Naive thymus-derived CD4-positive, alpha-beta T cell (primary cell): Measurements from ENCODE around the gene WNT3A. TPM values are rescaled to one million over a fixed set of nuclear protein-coding genes. Genes with fewer than 3 reads are reported as not detected.

Experiments
- ATAC-seq: fragments of 150-1000 bp; cut with Tn5 transposase; 2 replicates; pipeline ENCODE4 v1.10.0; 2021; ENCODE audit warnings: mild to moderate bottlenecking, moderate library complexity
- CTCF ChIA-PET: fragments of 350-600 bp; sonication (Branson Sonifier 250); formaldehyde crosslinking; loops from one replicate; lab custom pipeline; 2021; ENCODE audit warnings: antibody characterized with exemption; lab: Charles Lee
- POLR2A ChIA-PET: fragments of 350-600 bp; sonication (Branson Sonifier 250); formaldehyde crosslinking; loops from one replicate; lab custom pipeline; 2021; ENCODE audit warnings: antibody characterized with exemption, inconsistent platforms; lab: Charles Lee
- DNase-seq, 9 donors: peaks; one replicate each; pipeline versions ENCODE4 v3.0.0 to v3.0.0-alpha.2; 2020 to 2022; ENCODE audit warnings: mixed read lengths in 1 of 9
- H3K27ac ChIP-seq: one replicate; pipeline ENCODE4 v1.7.0; 2013; ENCODE audit warnings: mild to moderate bottlenecking, low read depth, low read length, moderate library complexity
- H3K27me3 ChIP-seq, 2 donors: one replicate each; pipeline ENCODE4 v1.7.0; 2013; ENCODE audit warnings: low read length in 2 of 2, mild to moderate bottlenecking in 2 of 2, moderate library complexity in 2 of 2; ENCODE audit not compliant: control insufficient read depth in 2 of 2, insufficient read depth in 2 of 2
- H3K36me3 ChIP-seq, 3 experiments: 1 replicate in 2 of 3; 2 replicates in 1 of 3; pipeline ENCODE4 v1.7.0; 2013; ENCODE audit warnings: low read length in 3 of 3, mild to moderate bottlenecking in 3 of 3, moderate library complexity in 1 of 3; ENCODE audit not compliant: insufficient read depth in 3 of 3, control insufficient read depth in 2 of 3
- H3K4me1 ChIP-seq, 2 donors: one replicate each; pipeline ENCODE4 v1.7.0; 2013; ENCODE audit warnings: low read length in 2 of 2, mild to moderate bottlenecking in 2 of 2, moderate library complexity in 1 of 2; ENCODE audit not compliant: control insufficient read depth in 2 of 2, insufficient read depth in 2 of 2
- H3K4me3 ChIP-seq: 2 replicates; pipeline ENCODE4 v1.7.0; 2013; ENCODE audit warnings: mild to moderate bottlenecking, low read length
- H3K9me3 ChIP-seq, 3 experiments: 1 replicate in 2 of 3; 2 replicates in 1 of 3; pipeline ENCODE4 v1.7.0; 2013; ENCODE audit warnings: low read length in 3 of 3; ENCODE audit not compliant: control insufficient read depth in 2 of 3
- H3K27ac Mint-ChIP-seq, 9 donors: one replicate each; pipeline ENCODE4 v1.8.0; 2020 to 2022; ENCODE audit warnings: mixed read lengths in 9 of 9, mild to moderate bottlenecking in 8 of 9, moderate library complexity in 5 of 9, inconsistent platforms in 2 of 9
- H3K27me3 Mint-ChIP-seq, 5 donors: one replicate each; pipeline ENCODE4 v1.8.0; 2021 to 2022; ENCODE audit warnings: mixed read lengths in 5 of 5, mild to moderate bottlenecking in 1 of 5
- H3K36me3 Mint-ChIP-seq, 5 donors: one replicate each; pipeline ENCODE4 v1.8.0; 2020 to 2022; ENCODE audit warnings: mixed read lengths in 5 of 5, mild to moderate bottlenecking in 3 of 5, inconsistent platforms in 1 of 5
- H3K4me1 Mint-ChIP-seq, 7 donors: one replicate each; pipeline ENCODE4 v1.8.0; 2020 to 2022; ENCODE audit warnings: mixed read lengths in 7 of 7, mild to moderate bottlenecking in 3 of 7, inconsistent platforms in 1 of 7
- H3K4me3 Mint-ChIP-seq, 10 donors: one replicate each; pipeline ENCODE4 v1.8.0; 2020 to 2022; ENCODE audit warnings: mild to moderate bottlenecking in 10 of 10, mixed read lengths in 10 of 10, moderate library complexity in 6 of 10, inconsistent platforms in 2 of 10
- H3K9me3 Mint-ChIP-seq, 11 donors: one replicate each; pipeline ENCODE4 v1.8.0; 2020 to 2022; ENCODE audit warnings: mixed read lengths in 11 of 11, mild to moderate bottlenecking in 4 of 11, inconsistent platforms in 1 of 11, moderate library complexity in 1 of 11
- intact Hi-C, 2 donors: fragments of 100-400 bp; cut with micrococcal nuclease; formaldehyde crosslinking; loops; one replicate each; pipeline ENCODE4 v1.15.1; 2023
- polyA plus RNA-seq, 2 donors: library from polyadenylated mRNA; unstranded; fragments of 300-500 nt; fragmentation: Illumina TruSeq; gene quantifications; one replicate each; pipeline ENCODE4 v1.2.3, GENCODE V29; 2021
- total RNA-seq, 6 experiments: library from RNA in 5 of 6; stranded (reverse) in 5 of 6; gene quantifications; 1 replicate in 5 of 6; 2 replicates in 1 of 6; pipeline ENCODE4 v1.2.3 and lab custom pipeline; 2021 to 2026

WNT3A gene
- total and polyA plus RNA-seq, 7 experiments from 2014 or later: not detected

DNA sequence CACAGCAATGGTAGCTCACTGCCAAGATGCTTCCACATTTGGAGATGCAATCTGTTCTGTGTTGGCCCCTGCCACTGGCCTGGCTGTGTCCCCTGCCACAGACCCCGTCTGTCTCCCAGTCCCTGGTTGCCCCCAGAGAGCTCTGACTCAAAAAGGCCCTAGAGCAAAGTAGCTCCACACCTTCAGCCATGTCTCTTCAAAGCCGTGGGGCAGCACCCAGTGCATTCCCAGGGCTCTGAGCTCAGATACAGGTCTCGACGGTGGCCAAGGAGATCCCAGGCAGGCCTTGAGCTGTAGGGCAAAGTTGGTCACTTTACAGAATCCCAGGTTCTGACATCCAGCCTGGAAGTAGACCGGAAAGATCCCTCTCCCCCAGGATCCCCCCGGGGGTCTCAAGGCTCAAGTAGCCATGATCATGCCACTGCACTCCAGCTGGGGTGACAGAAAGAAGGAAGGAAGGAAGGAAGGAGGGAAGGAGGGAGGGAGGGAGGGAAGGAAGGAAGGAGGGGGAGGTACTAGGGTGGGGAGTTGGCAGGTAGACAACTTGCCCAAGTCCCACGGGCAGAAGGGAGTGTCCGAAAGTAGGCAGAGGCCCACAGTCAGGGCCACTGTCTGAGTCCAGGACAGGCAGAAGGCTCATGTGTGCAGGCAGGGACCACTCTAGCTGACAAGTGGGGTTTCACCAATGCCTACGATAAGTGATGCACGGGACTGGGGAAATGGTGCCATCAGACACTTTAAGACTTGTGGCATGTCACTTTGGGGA is 71.0 kb downstream of the WNT3A start:
- ATAC-seq: no peak
- POLR2A ChIA-PET: interaction anchor here (0.9 to 1.3 kb wide), 2 partner anchors 14 to 34 kb away, joined by 3 read pairs; no protein-coding TSS in a partner anchor
- Mint-ChIP-seq H3K4me1 (peaks cover 4 to 27% (median 19%) of the 10 kb centered on the region in 7 donors), H3K27me3 (no peaks in the 10 kb centered on the region), H3K4me3 (no peak overlapping the region), H3K9me3 (no peaks in the 10 kb centered on the region), H3K36me3 (no peaks in the 10 kb centered on the region), H3K27ac (peak overlapping the region in 3 of 9 donors; percentile 42 to 69 (median 48))
- Histone ChIP-seq H3K27ac (no peak overlapping the region), H3K27me3 (no peaks in the 10 kb centered on the region), H3K9me3 (no peaks in the 10 kb centered on the region), H3K4me1 (peaks cover 7% of the 10 kb centered on the region in 2 donors), H3K36me3 (peaks cover 0 to 4% (median 0%) of the 10 kb centered on the region in 3 experiments), H3K4me3 (no peak overlapping the region)
- DNase-seq: no peak
- CTCF ChIA-PET: no interaction called here
- intact Hi-C loops: no loop called here

DNA sequence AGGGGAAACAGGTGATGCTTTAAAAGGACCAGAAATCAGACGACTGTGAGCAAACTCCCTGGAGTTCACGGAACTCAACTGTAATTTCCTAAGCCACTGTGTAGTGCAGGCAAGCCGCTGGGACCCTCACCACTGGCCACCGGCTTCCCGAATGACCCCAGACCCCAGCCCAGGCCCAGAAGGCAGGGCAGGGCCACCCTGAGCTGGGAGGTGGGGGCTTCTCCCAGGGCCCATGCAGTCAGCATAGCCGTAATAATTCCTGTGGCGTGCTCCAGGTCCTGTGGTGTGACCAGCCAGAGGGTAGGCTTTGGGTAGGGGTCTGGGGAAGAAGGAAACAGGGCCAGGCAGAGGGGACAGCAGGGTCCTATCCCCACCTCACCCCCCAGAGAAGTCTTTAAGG is 72.2 kb downstream of the WNT3A start:
- H3K4me1 Mint-ChIP-seq: peaks cover 10 to 33% (median 25%) of the 10 kb centered on the region in 7 donors
- H3K4me3 Mint-ChIP-seq: peak overlapping the region in 2 of 10 donors; percentile 58 to 80

DNA sequence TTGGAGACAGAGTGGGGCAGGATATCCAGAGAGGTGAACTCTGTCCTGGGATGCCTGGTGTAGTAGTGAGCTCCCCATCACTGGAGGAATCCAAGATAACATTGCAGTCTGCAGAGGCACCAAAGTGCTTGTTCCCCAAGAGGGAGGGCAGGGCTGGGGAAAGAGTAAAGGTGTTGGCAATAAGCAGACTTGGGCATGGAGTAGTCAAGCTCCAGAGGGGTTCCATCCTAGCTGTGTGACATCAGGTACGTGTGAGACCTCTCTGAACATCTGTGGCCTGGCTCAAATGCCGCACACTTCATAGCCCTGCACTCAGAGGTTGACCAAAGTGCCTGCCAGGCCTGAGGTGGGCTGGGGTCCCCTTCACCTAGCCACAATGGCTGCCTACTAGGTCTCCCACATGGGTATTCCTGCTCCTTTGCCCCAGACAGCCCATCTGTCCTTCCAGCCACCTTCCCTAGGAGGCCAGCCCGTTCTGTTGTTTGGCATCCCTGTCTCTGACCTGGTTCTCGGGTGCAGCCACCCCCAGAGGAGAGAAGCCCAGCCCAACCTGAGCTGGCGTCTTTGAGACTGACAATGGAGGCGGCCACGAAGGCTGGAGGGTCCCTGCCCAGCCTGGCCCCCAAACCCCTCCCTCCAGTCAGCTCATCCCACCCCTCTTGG is 72.9 kb downstream of the WNT3A start:
- no peak overlapping the region for H3K27ac ChIP-seq
- peaks cover 17 to 40% (median 29%) of the 10 kb centered on the region in 7 donors for H3K4me1 Mint-ChIP-seq
- peak overlapping the region in 5 of 10 donors; percentile 38 to 97 (median 58) for H3K4me3 Mint-ChIP-seq
- peak overlapping the region in 2 of 9 donors; percentile 5 to 69 for H3K27ac Mint-ChIP-seq
- H3K27me3 Mint-ChIP-seq: no peaks in the 10 kb centered on the region
- intact Hi-C loops: loop anchor here in 1 of 2 donors (10.0 kb wide), 2 partner anchors 1135 to 1345 kb away; partner anchors contain the start of genes COQ8A and ITPKB
- peaks cover 0 to 14% (median 0%) of the 10 kb centered on the region in 5 donors for H3K36me3 Mint-ChIP-seq
- no peak overlapping the region for H3K4me3 ChIP-seq
- H3K27me3 ChIP-seq: no peaks in the 10 kb centered on the region
- H3K9me3 Mint-ChIP-seq: no peaks in the 10 kb centered on the region
- H3K36me3 ChIP-seq: peaks cover 0 to 11% (median 0%) of the 10 kb centered on the region in 3 experiments
- H3K9me3 ChIP-seq: no peaks in the 10 kb centered on the region
- peaks cover 16 to 17% of the 10 kb centered on the region in 2 donors for H3K4me1 ChIP-seq
- ChIA-PET POLR2A (interaction anchor here (1.2 kb wide), 1 partner anchor 19 kb away, joined by 4 read pairs; no protein-coding TSS in a partner anchor), CTCF (no interaction called here)
- DNase-seq (no peak), ATAC-seq (no peak)

More for the DNA sequence above, 72.2 kb downstream of the WNT3A start:
- DNase-seq (no peak), ATAC-seq (no peak)
- ChIA-PET POLR2A (interaction anchor here (1.3 kb wide), 1 partner anchor 33 kb away, joined by 3 read pairs; no protein-coding TSS in a partner anchor), CTCF (no interaction called here)
- Histone ChIP-seq H3K36me3 (peaks cover 0 to 11% (median 0%) of the 10 kb centered on the region in 3 experiments), H3K9me3 (no peaks in the 10 kb centered on the region), H3K4me1 (peaks cover 9 to 10% of the 10 kb centered on the region in 2 donors), H3K4me3 (no peak overlapping the region), H3K27me3 (no peaks in the 10 kb centered on the region), H3K27ac (no peak overlapping the region)
- intact Hi-C loops: no loop called here
- H3K27ac Mint-ChIP-seq: peak overlapping the region in 3 of 9 donors; percentile 26 to 65 (median 33)
- H3K36me3 Mint-ChIP-seq: peaks cover 0 to 8% (median 0%) of the 10 kb centered on the region in 5 donors
- H3K27me3 Mint-ChIP-seq: no peaks in the 10 kb centered on the region
- H3K9me3 Mint-ChIP-seq: no peaks in the 10 kb centered on the region

DNA sequence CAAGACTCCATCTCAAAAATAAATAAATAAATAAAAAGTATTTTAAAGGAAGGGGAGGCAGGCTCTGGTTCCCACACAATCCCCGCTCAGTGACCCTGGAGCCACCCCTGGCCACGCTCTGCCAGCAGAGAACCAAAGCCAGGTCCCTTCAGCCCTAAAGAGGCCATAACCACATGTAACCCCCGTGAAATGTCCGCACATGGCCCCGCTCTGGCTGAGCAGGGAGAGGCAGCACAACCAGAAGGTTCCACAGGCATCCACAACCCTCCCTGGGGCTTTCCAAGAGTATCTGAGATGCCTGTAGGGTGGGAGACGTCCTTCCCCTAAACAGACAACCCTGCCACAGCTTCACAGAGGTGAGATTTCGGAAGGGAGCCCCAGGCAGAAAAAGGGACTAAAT is 74.3 kb downstream of the WNT3A start:
- ATAC-seq (no peak), DNase-seq (no peak)
- Histone ChIP-seq H3K4me3 (peak overlapping the region; percentile 88), H3K36me3 (peaks cover 0 to 11% (median 0%) of the 10 kb centered on the region in 3 experiments), H3K4me1 (peaks cover 30 to 31% of the 10 kb centered on the region in 2 donors), H3K27ac (peak overlapping the region; percentile 97), H3K27me3 (no peaks in the 10 kb centered on the region), H3K9me3 (no peaks in the 10 kb centered on the region)
- peak overlapping the region; percentile 34 to 83 (median 80) for H3K27ac Mint-ChIP-seq
- peaks cover 0 to 17% (median 0%) of the 10 kb centered on the region in 5 donors for H3K36me3 Mint-ChIP-seq
- H3K27me3 Mint-ChIP-seq: no peaks in the 10 kb centered on the region
- peak overlapping the region; percentile 72 to 97 (median 88) for H3K4me3 Mint-ChIP-seq
- no peaks in the 10 kb centered on the region for H3K9me3 Mint-ChIP-seq
- intact Hi-C loops: loop anchor here in 1 of 2 donors (10.0 kb wide), 2 partner anchors 1136 to 1346 kb away; partner anchors contain the start of genes COQ8A and ITPKB
- H3K4me1 Mint-ChIP-seq: peaks cover 27 to 54% (median 41%) of the 10 kb centered on the region in 7 donors
- ChIA-PET POLR2A (interaction anchor here (1.0 to 1.6 kb wide), 6 partner anchors 9 to 85 kb away, joined by 3 to 8 read pairs (median 6); partner anchors contain the start of genes GUK1 and IBA57), CTCF (no interaction called here)

DNA sequence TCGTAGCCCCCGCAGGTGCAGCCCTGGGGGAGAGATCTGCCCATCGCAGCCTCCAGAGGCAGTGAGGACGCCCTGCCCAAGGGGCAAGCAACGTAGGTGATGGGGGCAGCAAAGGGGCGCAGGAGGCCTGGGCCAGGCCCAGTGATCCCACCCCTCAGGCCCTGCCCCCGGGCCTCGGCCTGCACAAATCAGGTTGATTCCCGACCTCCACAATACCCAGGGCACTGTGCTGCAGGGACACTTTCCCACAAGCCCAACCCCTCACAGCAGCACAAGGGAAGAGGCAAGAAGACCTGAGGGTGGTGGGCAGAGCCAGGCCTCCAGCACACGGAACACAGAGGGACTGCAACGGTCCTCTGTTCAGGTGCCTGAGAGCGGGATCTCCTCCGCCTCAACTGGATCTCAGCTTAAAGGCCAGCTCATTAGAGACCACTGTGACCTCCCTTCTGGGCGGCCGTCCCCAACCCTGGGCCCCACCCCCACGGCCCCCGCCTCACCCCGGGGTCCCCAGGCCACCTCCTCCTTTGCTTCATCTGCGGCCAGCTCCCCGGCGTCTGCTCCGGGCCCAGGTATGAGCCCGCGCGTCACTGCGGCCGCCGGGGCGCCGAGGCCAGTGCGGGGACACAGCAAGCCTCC is 74.9 kb downstream of the WNT3A start:
- Histone ChIP-seq H3K4me1 (peaks cover 35 to 37% of the 10 kb centered on the region in 2 donors), H3K27me3 (no peaks in the 10 kb centered on the region), H3K4me3 (peak overlapping the region; percentile 88), H3K9me3 (no peaks in the 10 kb centered on the region), H3K27ac (peak overlapping the region; percentile 97), H3K36me3 (peaks cover 0 to 11% (median 0%) of the 10 kb centered on the region in 3 experiments)
- H3K4me3 Mint-ChIP-seq: peak overlapping the region; percentile 73 to 97 (median 88)
- DNase-seq (no peak), ATAC-seq (no peak)
- peak overlapping the region; percentile 41 to 97 (median 81) for H3K27ac Mint-ChIP-seq
- H3K27me3 Mint-ChIP-seq: no peaks in the 10 kb centered on the region
- POLR2A ChIA-PET: interaction anchor here (0.6 to 2.5 kb wide), 20 partner anchors 8 to 1259 kb away, joined by 3 to 9 read pairs (median 4); partner anchors contain the start of genes C1orf35, GUK1, IBA57 and MRPL55
- CTCF ChIA-PET: interaction anchor here (1.4 kb wide), 1 partner anchor 28 kb away, joined by 3 read pairs; the partner anchor contains the start of gene MRPL55
- intact Hi-C loops: loop anchor here (1.0 to 10.0 kb wide), 17 partner anchors 22 to 1347 kb away; partner anchors contain the start of genes C1orf35 (in 2 of the 2), GUK1 (in 2 of the 2), JMJD4 (in 2 of the 2) and MRPL55 (in 2 of the 2)
- H3K9me3 Mint-ChIP-seq: no peaks in the 10 kb centered on the region
- peaks cover 0 to 17% (median 0%) of the 10 kb centered on the region in 5 donors for H3K36me3 Mint-ChIP-seq
- peaks cover 31 to 60% (median 46%) of the 10 kb centered on the region in 7 donors for H3K4me1 Mint-ChIP-seq
